Small intestine (tissue), 7 donors: ENCODE measurements around the gene PSMD1. TPM values are rescaled to one million over a fixed set of nuclear protein-coding genes. Genes with fewer than 3 reads are reported as not detected.
A peak's percentile ranks its signal among the peaks of the same experiment; 100 is the strongest.

Experiments
- DNase-seq, 2 donors: peaks; one replicate each; pipeline versions ENCODE4 v3.0.0 to v3.0.0-alpha.2; 2013
- FAIRE-seq: peaks from 2 replicates; lab custom pipeline; 2012; peaks lifted over from hg19 to GRCh38; lab: Jason Lieb, UNC
- H3K27ac ChIP-seq, 3 donors: one replicate each; pipeline ENCODE4 v1.5.1; 2013; ENCODE audit warnings: low read length in 2 of 3, mild to moderate bottlenecking in 2 of 3, control low read depth in 1 of 3, inconsistent platforms in 1 of 3, low read depth in 1 of 3, moderate library complexity in 1 of 3
- H3K27me3 ChIP-seq, 3 donors: one replicate each; pipeline ENCODE4 v1.6.1; 2013; ENCODE audit warnings: low read length in 3 of 3, inconsistent platforms in 1 of 3; ENCODE audit not compliant: control insufficient read depth in 3 of 3, insufficient read depth in 3 of 3
- H3K36me3 ChIP-seq, 3 donors: one replicate each; pipeline ENCODE4 v1.6.1; 2013; ENCODE audit warnings: low read length in 3 of 3, inconsistent platforms in 1 of 3, low read depth in 1 of 3, mild to moderate bottlenecking in 1 of 3, moderate library complexity in 1 of 3; ENCODE audit not compliant: control insufficient read depth in 3 of 3, insufficient read depth in 2 of 3
- H3K4me1 ChIP-seq, 3 donors: one replicate each; pipeline ENCODE4 v1.6.1; 2013; ENCODE audit warnings: low read length in 2 of 3, inconsistent platforms in 1 of 3, low read depth in 1 of 3, mild to moderate bottlenecking in 1 of 3, moderate library complexity in 1 of 3; ENCODE audit not compliant: control insufficient read depth in 3 of 3, insufficient read depth in 2 of 3
- H3K4me3 ChIP-seq, 3 donors: one replicate each; pipeline ENCODE4 v1.5.1; 2013; ENCODE audit warnings: low read length in 3 of 3, control low read depth in 1 of 3, inconsistent platforms in 1 of 3, low read depth in 1 of 3, mild to moderate bottlenecking in 1 of 3, moderate library complexity in 1 of 3
- H3K9me3 ChIP-seq, 2 donors: one replicate each; pipeline ENCODE4 v1.6.1; 2013; ENCODE audit warnings: low read depth in 1 of 2, low read length in 1 of 2; ENCODE audit not compliant: control insufficient read depth in 2 of 2, insufficient read depth in 1 of 2
- WGBS, 3 donors: extraction: QIAGEN DNeasy Blood & Tissue Kit; methylation state at CpG; one replicate each; pipeline ENCODE4 v1.1.7; 2013; 5-methylcytosine and 5-hydroxymethylcytosine counted together
- polyA plus RNA-seq, 4 donors: library from polyadenylated mRNA; stranded (reverse) in 3 of 4; unstranded in 1 of 4; fragments of 200-250 nt in 3 of 4; fragments of 120-200 nt in 1 of 4; gene quantifications; one replicate each; pipeline versions ENCODE4 v1.2.1 to v1.2.3, GENCODE V29; 2013
- donor health status: healthy with polysubstance abuse.
- donor health status: control.
- donor health status: control.
- donor health status: Bipolar disorder and iron deficiency.
- donor health status: healthy.

Gene PSMD1
- polyA plus RNA-seq, 4 donors = 45.8 to 75.1 (median 59.5) TPM

DNA sequence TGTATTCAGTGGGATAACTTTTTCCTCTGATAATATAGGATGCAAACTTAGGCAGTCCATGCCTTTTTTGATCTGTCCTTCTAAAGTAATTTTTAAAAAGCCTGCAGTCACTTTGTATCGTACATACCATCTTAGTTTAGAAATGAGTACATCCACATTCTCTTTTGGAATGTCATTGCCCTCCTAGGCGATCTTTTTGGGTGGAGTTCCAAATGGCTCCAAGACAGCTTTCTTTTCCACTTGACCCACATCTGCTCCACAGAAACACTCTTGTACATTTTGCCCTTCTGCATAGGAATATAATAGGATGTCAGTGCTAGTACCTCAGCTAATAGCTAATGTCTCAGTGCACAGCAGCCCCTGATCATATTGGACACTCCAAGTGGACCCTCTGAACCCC, 90.0 kb downstream of the PSMD1 start:
- Histone ChIP-seq H3K9me3 (no peaks in the 10 kb centered on the region), H3K4me1 (no peaks in the 10 kb centered on the region), H3K27ac (no peak overlapping the region), H3K36me3 (peaks cover 4 to 18% (median 7%) of the 10 kb centered on the region in 3 donors), H3K4me3 (no peak overlapping the region), H3K27me3 (no peaks in the 10 kb centered on the region)
- WGBS, 3 donors = 84 to 95% (median 93%) methylated on average over 2 of the region's 2 CpGs
- FAIRE-seq (no peak), DNase-seq (no peak)

DNA sequence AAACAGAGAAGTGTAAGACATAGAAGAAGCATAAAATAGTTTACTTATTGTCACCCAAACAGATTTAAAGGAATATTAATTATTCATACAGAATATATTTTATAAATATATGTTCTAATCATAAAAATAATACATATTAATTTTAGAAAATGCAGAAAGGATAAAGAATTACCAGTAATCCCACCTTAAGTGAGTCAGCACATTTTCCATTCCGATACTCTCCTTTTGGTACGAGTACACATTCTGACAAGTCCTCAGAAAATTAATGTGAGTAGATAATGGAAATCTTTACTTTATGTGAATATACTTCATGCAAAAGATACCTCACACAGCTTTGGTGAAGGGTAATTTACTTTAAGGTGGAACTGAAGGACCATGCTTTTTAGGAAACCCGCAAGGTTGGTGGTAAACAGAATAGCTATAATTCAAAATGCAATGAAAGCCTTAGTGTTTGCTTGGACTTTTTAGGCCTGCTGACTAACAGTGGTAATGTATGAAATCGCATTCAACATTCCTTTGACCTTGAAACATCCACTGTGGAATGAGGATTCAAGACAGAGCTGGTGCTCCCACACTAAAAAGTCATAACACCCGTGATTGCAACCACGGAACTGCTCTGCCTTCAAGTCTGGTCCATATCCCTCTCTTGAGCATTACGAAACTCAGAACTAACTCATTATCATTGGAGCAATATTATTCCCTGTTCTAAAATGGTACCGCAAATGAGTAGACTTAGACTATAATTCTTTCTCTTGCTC, 96.3 kb downstream of the PSMD1 start:
- Histone ChIP-seq H3K4me1 (no peaks in the 10 kb centered on the region), H3K27ac (no peak overlapping the region), H3K27me3 (no peaks in the 10 kb centered on the region), H3K4me3 (no peak overlapping the region), H3K9me3 (no peaks in the 10 kb centered on the region), H3K36me3 (peaks cover 0 to 30% (median 4%) of the 10 kb centered on the region in 3 donors)
- FAIRE-seq (no peak), DNase-seq (no peak)
- 96 to 97% (median 96%) methylated on average over 8 of the region's 8 CpGs for WGBS, 3 donors

- FAIRE-seq = no peak
- no peak overlapping the region for H3K4me3 ChIP-seq
- H3K36me3 ChIP-seq = peaks cover 0 to 17% (median 4%) of the 10 kb centered on the region in 3 donors
- no peak overlapping the region for H3K27ac ChIP-seq
- H3K9me3 ChIP-seq = no peaks in the 10 kb centered on the region
- no peaks in the 10 kb centered on the region for H3K27me3 ChIP-seq
- no peaks in the 10 kb centered on the region for H3K4me1 ChIP-seq
- no peak for DNase-seq
Observed at GRCh38 chr2:231159306-231159705, 102.6 kb downstream of the PSMD1 start.

DNA sequence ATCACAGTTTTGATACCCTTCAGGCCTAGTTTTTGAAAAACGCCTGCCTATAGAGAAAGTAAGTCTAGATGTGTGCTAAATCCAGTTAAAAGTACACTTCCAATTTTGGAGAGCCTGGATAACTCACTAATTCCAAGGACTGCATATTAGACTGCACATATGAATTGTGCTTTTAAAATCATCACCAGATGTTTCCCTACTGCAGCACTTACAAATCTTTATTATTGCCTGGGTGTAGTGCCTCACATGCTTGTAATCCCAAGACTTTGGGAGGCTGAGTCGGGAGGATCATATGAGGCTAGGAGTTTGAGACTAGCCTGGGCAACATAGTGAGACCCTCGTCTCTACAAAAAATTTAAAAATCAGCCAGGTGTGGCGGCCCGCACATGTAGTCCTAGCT, 104.0 kb downstream of the PSMD1 start:
- FAIRE-seq (no peak), DNase-seq (no peak)
- H3K27me3 ChIP-seq = no peaks in the 10 kb centered on the region
- no peaks in the 10 kb centered on the region for H3K9me3 ChIP-seq
- peak overlapping the region in 1 of 3 donors; percentile 80 for H3K27ac ChIP-seq
- no peaks in the 10 kb centered on the region for H3K4me1 ChIP-seq
- H3K4me3 ChIP-seq = no peak overlapping the region
- H3K36me3 ChIP-seq = peaks cover 6 to 16% (median 10%) of the 10 kb centered on the region in 3 donors
- 97 to 98% (median 97%) methylated on average over 5 of the region's 5 CpGs for WGBS, 3 donors

GRCh38 chr2:231161252-231161839, 104.7 kb downstream of the PSMD1 start:
- H3K4me3 ChIP-seq = no peak overlapping the region
- no peaks in the 10 kb centered on the region for H3K4me1 ChIP-seq
- 74 to 86% (median 79%) methylated on average over 7 of the region's 7 CpGs for WGBS, 3 donors
- H3K36me3 ChIP-seq = peaks cover 6 to 17% (median 10%) of the 10 kb centered on the region in 3 donors
- H3K27ac ChIP-seq = peak overlapping the region in 1 of 3 donors; percentile 80
- no peaks in the 10 kb centered on the region for H3K9me3 ChIP-seq
- no peak for DNase-seq
- no peaks in the 10 kb centered on the region for H3K27me3 ChIP-seq
- FAIRE-seq = no peak

- Histone ChIP-seq H3K4me1 (no peaks in the 10 kb centered on the region), H3K4me3 (no peak overlapping the region), H3K27me3 (no peaks in the 10 kb centered on the region), H3K27ac (peak overlapping the region in 1 of 3 donors; percentile 45), H3K9me3 (no peaks in the 10 kb centered on the region), H3K36me3 (peaks cover 6 to 17% (median 12%) of the 10 kb centered on the region in 3 donors)
- 50 to 80% (median 74%) methylated on average over 2 of the region's 2 CpGs for WGBS, 3 donors
- DNase-seq (no peak), FAIRE-seq (no peak)
Observed at GRCh38 chr2:231161877-231162329, 105.2 kb downstream of the PSMD1 start.

DNA sequence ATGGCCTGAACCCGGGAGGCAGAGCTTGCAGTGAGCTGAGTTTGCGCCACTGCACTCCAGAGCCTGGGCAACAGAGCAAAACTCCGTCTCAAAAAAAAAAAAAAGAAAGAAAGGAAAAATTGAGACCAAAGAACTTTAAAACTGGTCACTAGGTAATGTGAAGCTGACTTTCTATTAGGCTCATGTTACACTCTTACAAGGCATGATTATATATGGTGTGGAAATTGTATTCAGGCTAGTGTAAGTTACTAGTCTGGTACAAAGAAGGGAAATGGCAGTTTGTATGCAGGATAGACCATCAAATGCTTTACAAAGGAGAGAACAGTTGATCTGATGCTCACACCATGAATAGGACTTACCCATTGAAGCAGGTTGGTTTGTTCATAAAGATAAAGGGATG, 106.3 kb downstream of the PSMD1 start:
- no peaks in the 10 kb centered on the region for H3K27me3 ChIP-seq
- H3K4me3 ChIP-seq = no peak overlapping the region
- DNase-seq (no peak), FAIRE-seq (no peak)
- 89 to 100% (median 94%) methylated on average over 3 of the region's 3 CpGs for WGBS, 3 donors
- no peaks in the 10 kb centered on the region for H3K4me1 ChIP-seq
- no peaks in the 10 kb centered on the region for H3K9me3 ChIP-seq
- no peak overlapping the region for H3K27ac ChIP-seq
- peaks cover 6 to 14% (median 12%) of the 10 kb centered on the region in 3 donors for H3K36me3 ChIP-seq

- no peak for DNase-seq
- Histone ChIP-seq H3K36me3 (peaks cover 6 to 13% (median 12%) of the 10 kb centered on the region in 3 donors), H3K4me3 (no peak overlapping the region), H3K27ac (no peak overlapping the region), H3K9me3 (no peaks in the 10 kb centered on the region), H3K4me1 (no peaks in the 10 kb centered on the region), H3K27me3 (no peaks in the 10 kb centered on the region)
- FAIRE-seq = no peak
- 90 to 95% (median 94%) methylated on average over 4 of the region's 4 CpGs for WGBS, 3 donors
Observed at GRCh38 chr2:231163414-231164095, 106.9 kb downstream of the PSMD1 start.
